H1 (cell line): ENCODE measurements around the gene CGNL1.

Experiments
- BRCA1 ChIP-seq: IDR thresholded peaks from 2 replicates; pipeline ENCODE4 v1.6.1; 2012; ENCODE audit warnings: low read depth, low read length, improper control_type of control experiment
- CBX8 ChIP-seq: fragments of 300-800, 300-1000 bp; sonication (generic); IDR thresholded peaks from 2 replicates; pipeline ENCODE4 v1.7.1; 2016; ENCODE audit warnings: low read depth, low read length, borderline replicate concordance
- CHD1 ChIP-seq: IDR thresholded peaks from 2 replicates; pipeline ENCODE4 v1.6.1; 2012; ENCODE audit warnings: low read depth, low read length, improper control_type of control experiment
- CTBP2 ChIP-seq: IDR thresholded peaks from 2 replicates; pipeline ENCODE4 v1.7.0; 2011; ENCODE audit warnings: borderline replicate concordance, mild to moderate bottlenecking, moderate library complexity, mixed read lengths, low read length; ENCODE audit not compliant: insufficient read depth, insufficient read length
- CTCF ChIP-seq, 3 experiments: IDR thresholded peaks; 1 replicate in 2 of 3; 2 replicates in 1 of 3; pipeline versions ENCODE4 v1.5.1 to v1.6.1; 2011; ENCODE audit warnings: low read length in 3 of 3, mild to moderate bottlenecking in 3 of 3, inconsistent platforms in 2 of 3, low read depth in 1 of 3, moderate library complexity in 1 of 3; ENCODE audit not compliant: insufficient read depth in 1 of 3; ENCODE audit errors: control extremely low read depth in 1 of 3
- EZH2 ChIP-seq: fragments of 200-600 bp; sonication (generic); IDR thresholded peaks from 2 replicates; pipeline ENCODE4 v1.7.1; 2012; ENCODE audit warnings: low read depth, mild to moderate bottlenecking, moderate library complexity, low read length, inconsistent platforms; ENCODE audit not compliant: severe bottlenecking
- GABPA ChIP-seq: IDR thresholded peaks from 2 replicates; pipeline ENCODE4 v1.6.1; 2011; ENCODE audit warnings: mild to moderate bottlenecking, low read length, moderate library complexity, borderline replicate concordance; ENCODE audit not compliant: insufficient read depth
- MAX ChIP-seq: IDR thresholded peaks from 2 replicates; pipeline ENCODE4 v1.6.1; 2012; ENCODE audit warnings: inconsistent platforms
- RAD21 ChIP-seq, 2 experiments: IDR thresholded peaks in 1 of 2; conservative IDR thresholded peaks in 1 of 2; 2 replicates each; pipeline ENCODE4 v1.6.1; 2011; ENCODE audit warnings: low read depth in 2 of 2, low read length in 2 of 2, improper control_type of control experiment in 1 of 2, inconsistent platforms in 1 of 2, mild to moderate bottlenecking in 1 of 2, moderate library complexity in 1 of 2
- RFX5 ChIP-seq: IDR thresholded peaks from 2 replicates; pipeline ENCODE4 v1.6.1; 2011; ENCODE audit warnings: low read depth, low read length, improper control_type of control experiment, borderline replicate concordance
- SIN3A ChIP-seq, 2 experiments: IDR thresholded peaks in 1 of 2; conservative IDR thresholded peaks in 1 of 2; 2 replicates each; pipeline ENCODE4 v1.6.1; 2011 to 2012; ENCODE audit warnings: low read length in 2 of 2, improper control_type of control experiment in 1 of 2, low read depth in 1 of 2, mild to moderate bottlenecking in 1 of 2
- YY1 ChIP-seq: IDR thresholded peaks from 2 replicates; pipeline ENCODE4 v1.6.1; 2011; ENCODE audit warnings: low read depth, mild to moderate bottlenecking, low read length
- TF ChIP-seq, protein P1 (sequence below): IDR thresholded peaks from 2 replicates; pipeline ENCODE4 v1.6.1; 2011; ENCODE audit warnings: low read depth, mild to moderate bottlenecking, low read length; ENCODE audit not compliant: insufficient read depth

DNA sequence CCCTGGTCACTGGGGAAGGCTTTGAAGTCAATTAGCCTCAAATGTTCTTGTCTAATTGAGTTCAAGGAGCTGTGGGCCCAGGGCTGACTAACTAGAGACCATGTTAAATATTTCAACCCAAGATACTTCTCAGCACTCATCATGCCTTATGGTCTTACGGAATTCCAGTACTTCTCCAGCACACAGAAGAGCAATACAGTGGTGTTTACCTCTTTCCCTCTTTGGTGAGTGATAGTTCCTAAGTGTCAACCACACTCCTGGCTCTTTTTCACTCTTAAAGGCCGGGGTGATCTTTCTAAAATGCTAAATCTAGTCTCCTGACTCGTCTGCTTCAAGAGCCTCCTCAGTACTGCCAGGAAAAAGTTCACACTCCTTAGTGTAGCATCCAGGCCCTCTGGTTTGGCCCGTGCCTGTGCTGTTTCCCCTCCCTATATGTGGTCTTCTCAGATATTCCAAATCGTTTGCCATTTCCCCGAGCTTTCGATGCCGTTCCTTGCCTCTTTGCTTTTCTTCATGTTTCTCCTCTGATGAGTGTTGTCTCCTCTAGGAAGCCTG, 220.1 kb downstream of the CGNL1 start:
- TF ChIP-seq MAX (no peak), CTCF (IDR thresholded peaks at IDR 0.05; ENCODE audit: control extremely low read depth in 1 of 3, insufficient read depth in 1 of 3, low read depth in 1 of 3, low read length in 3 of 3) (no peak), BRCA1 (no peak), GABPA (no peak), CBX8 (no peak), SIN3A (conservative IDR thresholded peaks at IDR 0.05 in 1 of 2, IDR thresholded peaks at IDR 0.05 in 1 of 2; ENCODE audit: low read depth in 1 of 2, low read length in 2 of 2) (no peak), EZH2 (no peak), YY1 (no peak), RFX5 (no peak), CHD1 (no peak), CTBP2 (no peak), RAD21 (IDR thresholded peaks at IDR 0.05 in 1 of 2, conservative IDR thresholded peaks at IDR 0.05 in 1 of 2; ENCODE audit: low read depth in 2 of 2, low read length in 2 of 2) (no peak)
- TF ChIP-seq, protein P1, sequence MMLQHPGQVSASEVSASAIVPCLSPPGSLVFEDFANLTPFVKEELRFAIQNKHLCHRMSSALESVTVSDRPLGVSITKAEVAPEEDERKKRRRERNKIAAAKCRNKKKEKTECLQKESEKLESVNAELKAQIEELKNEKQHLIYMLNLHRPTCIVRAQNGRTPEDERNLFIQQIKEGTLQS, result no peak
